DMS53 treated with DMSO at 0.1 percent for 48 hours (cell line): ENCODE measurements around the gene UQCRC2.
"Not testable (repeated sequence)": the region's sequence is repeated elsewhere in the genome, so short reads cannot be mapped to it uniquely, and the experiment has no call there.

Source experiments
- DNase-seq: peaks from one replicate; lab custom pipeline; 2025; ENCODE audit not compliant: unreplicated experiment; lab: John Stamatoyannopoulos, UW

The UQCRC2 gene

GRCh38 chr16:22008215-22009059, 55.3 kb downstream of the UQCRC2 start:
- no peak for DNase-seq

DNA sequence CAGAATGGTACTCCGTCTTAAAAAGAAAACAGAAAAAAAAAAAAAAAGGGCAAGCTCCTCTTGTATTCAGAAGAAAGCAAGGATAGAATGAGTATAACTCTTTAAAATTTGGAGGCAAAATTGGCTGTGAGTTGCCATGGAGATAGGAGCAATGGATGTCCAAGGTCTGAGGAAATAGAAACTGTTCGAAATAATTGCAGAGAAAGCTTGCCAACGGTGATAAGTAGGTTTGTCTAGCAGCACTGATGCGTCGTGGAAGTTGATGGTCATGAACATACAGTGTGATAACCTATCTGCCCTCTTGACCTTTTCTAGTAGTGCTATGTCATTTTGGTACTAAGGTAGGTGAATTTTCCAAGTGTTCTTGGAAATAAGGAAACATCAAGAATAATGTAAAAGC, 57.7 kb downstream of the UQCRC2 start:
- DNase-seq, result no peak

DNA sequence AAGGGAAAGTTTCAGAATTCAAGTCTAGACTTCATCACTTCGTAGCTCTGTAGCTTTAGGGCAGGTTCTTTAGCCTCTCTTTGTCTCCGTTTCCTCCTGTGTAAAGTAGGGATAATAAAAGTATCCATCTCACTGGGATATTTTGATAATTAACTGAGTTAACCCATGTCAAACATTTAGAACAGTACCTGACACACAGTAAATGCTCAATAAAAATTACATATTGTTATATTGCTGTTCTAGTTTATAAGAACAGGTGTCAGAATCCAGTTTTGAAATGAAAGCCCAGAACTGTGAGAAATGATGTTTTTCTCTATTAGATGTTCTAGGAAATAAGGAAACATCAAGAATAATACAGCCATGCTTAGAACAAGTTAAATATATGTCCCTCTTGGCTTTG, 59.1 kb downstream of the UQCRC2 start:
- no peak for DNase-seq

GRCh38 chr16:22013486-22013885, 60.3 kb downstream of the UQCRC2 start:
- DNase-seq, result no peak

GRCh38 chr16:22014271-22014873, 61.2 kb downstream of the UQCRC2 start:
- no peak for DNase-seq

GRCh38 chr16:22016927-22017326, 63.8 kb downstream of the UQCRC2 start:
- DNase-seq, result no peak

DNA sequence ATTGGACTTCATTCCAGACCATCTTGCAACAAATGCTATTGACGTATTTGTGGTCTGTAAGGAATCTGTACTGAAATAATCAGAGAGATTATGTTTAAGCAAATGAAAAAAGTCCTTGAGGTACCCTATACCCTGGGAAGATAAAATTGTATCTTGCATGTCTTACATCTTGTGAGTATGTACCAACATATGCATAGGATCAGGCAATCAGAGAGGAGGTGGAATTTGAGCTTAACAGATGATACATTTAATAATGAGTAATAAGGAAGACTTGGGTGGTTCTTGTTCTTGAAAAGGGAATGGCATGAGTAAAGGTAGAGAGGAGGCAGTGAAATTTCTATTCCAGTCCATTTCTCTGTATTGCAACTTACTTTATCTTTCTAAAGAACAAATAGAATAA, 65.4 kb downstream of the UQCRC2 start:
- DNase-seq, result no peak

- no peak for DNase-seq
These were observed 69.0 kb downstream of the UQCRC2 start for GRCh38 chr16:22022151-22022550.

- no peak for DNase-seq
These were observed 70.3 kb downstream of the UQCRC2 start for GRCh38 chr16:22023505-22023904.

DNA sequence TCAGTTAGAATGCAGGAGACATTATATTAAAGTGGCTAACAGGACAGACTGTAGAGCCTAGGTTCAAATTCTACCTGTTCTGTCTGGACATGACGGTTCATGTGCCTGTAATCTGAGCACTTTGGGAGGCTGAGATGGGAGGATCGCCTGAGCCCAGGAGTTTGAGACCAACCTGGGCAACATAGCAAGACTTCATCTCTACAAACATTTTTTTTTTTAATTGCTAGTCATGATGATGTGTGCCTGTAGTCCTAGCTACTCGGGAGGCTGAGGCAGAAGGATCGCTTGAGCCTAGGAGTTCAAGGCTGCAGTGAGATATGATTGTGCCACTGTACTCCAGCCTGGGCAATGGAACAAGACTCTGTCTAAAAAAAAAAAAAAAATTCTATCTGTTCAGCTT, 71.6 kb downstream of the UQCRC2 start:
- DNase-seq, result not testable (repeated sequence)

DNA sequence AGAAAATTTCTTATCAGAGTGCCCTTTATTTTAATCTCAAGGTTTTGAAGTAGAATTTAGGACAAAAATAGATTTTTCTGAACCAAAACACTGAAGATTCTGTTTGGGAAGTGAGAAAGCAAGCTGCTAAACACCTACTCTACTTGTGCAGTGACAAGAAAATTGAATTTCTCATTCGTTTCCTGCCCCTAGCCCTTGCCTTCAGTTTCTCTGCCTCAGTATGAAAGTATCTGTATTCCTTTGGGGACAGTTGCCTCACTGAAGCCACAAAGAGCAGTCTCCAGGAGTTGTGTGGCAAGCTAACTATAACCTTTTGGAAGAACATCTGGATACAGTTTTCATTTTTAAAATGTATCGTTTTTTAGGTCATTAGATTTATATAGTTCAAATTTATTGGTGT, 74.5 kb downstream of the UQCRC2 start:
- no peak for DNase-seq

DNA sequence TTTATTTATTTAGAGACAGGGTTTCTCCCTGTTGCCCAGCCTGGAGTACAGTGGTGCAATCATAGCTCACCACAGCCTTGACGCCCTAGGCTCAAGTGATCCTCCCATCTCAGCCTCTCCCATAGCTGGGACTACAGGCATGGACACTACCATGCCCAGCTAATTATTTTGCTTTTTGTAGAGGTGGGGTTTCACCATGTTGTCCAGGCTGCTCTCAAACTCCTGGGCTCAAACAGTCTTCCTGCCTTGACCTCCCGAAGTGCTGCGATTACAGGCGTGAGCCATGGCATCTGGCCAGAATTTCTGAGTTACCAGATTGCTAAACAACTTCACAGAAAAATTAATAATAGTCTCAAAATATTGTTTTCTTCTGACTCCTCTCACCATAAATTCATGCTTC, 76.5 kb downstream of the UQCRC2 start:
- no peak for DNase-seq

DNA sequence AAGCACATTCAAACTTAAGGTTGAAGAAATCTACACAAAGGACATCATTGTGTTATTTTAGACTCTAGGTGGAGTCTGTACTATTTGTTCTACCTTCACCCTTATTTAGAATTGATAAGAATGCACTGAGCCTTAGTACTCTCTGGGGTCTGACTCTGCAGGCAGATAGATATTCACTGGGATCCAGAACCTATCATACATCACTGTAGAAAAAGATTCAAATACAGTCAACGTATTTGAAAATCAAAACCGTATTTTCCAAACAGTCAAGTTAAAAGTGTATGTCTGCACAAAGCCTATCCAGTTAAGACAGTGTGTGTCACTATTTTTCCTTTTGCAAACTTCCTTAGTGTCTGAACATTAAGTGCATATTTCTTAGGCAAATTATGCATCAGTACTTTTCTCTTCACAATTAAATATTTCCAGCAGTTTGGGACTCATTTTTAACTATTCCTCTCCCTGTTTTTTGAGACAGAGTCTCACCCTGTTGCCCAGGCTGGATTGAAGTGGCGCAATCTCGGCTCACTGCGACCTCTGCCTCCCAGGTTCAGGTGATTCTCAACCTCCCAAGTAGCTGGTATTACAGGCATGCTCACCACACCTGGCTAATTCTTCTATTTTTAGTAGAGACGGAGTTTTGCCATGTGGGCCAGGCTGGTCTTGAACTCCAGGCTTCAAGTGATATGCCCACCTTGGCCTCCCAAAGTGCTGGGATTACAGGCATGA, 77.1 kb downstream of the UQCRC2 start:
- no peak for DNase-seq

DNA sequence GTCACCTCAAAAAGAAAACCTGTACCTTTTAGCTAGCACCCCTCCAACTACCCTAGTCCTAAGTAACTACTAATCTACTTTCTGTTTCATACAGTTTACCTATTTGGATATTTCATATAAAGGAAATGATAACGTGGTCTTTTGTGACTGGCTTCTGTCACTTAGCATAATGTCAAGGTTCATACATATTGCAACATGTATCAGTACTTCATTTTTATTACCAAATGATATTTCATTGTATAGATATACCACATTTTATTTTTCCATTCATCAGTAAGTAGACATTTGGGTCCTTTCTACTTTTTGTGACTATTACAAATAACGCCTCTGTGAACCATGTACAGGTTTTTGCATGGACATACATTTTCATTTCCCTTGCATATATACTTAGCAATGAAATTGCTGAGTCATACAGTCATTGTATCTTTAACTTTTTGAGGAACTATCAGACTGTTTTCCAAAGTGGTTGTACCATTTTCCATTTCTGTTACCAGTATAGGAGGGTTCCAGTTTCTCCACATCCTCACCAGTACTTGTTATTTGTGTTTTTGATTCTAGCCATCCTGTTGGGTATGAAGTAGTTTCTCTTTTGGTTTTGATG, 78.4 kb downstream of the UQCRC2 start:
- DNase-seq, result no peak
